ENCODE measurements around the gene ITGAL.
"Not testable (repeated sequence)": the region's sequence is repeated elsewhere in the genome, so short reads cannot be mapped to it uniquely, and the experiment has no call there.

ITGAL gene

GRCh38 chr16:30493941-30494488, 21.5 kb downstream of the ITGAL start:
- DNase-seq: no peak

GRCh38 chr16:30494709-30495108, 22.2 kb downstream of the ITGAL start:
- DNase-seq: no peak

GRCh38 chr16:30499284-30499683, 26.7 kb downstream of the ITGAL start:
- DNase-seq: no peak

- no peak for DNase-seq
Measured at GRCh38 chr16:30503403-30504296, 31.1 kb downstream of the ITGAL start.

- no peak for DNase-seq
Measured at GRCh38 chr16:30509081-30509765, 36.7 kb downstream of the ITGAL start.

- no peak for DNase-seq
Measured at GRCh38 chr16:30510376-30510938, 37.9 kb downstream of the ITGAL start.

- no peak for DNase-seq
Measured at GRCh38 chr16:30511509-30511908, 39.0 kb downstream of the ITGAL start.

- DNase-seq: no peak
Measured at GRCh38 chr16:30515275-30515674, 42.7 kb downstream of the ITGAL start.

- DNase-seq: no peak
Measured at GRCh38 chr16:30518552-30518951, 46.0 kb downstream of the ITGAL start.

- DNase-seq: no peak
Measured at GRCh38 chr16:30519120-30520049, 46.8 kb downstream of the ITGAL start.

GRCh38 chr16:30521476-30521872, 48.9 kb downstream of the ITGAL start:
- DNase-seq: no peak

- no peak for DNase-seq
Measured at GRCh38 chr16:30521873-30522641, 49.5 kb downstream of the ITGAL start.

- not testable (repeated sequence) for DNase-seq
Measured at GRCh38 chr16:30522702-30523463, 50.3 kb downstream of the ITGAL start.

- no peak for DNase-seq
Measured at GRCh38 chr16:30523768-30524574, 51.4 kb downstream of the ITGAL start.

GRCh38 chr16:30524575-30525568, 52.3 kb downstream of the ITGAL start:
- DNase-seq: no peak

- DNase-seq: no peak
Measured at GRCh38 chr16:30525844-30526136, 53.2 kb downstream of the ITGAL start.

- no peak for DNase-seq
Measured at GRCh38 chr16:30526137-30526822, 53.7 kb downstream of the ITGAL start, which contains the start of gene ZNF768. Gene ZNF768 (minus strand): TSS chr16:30526566. CDS start chr16:30526413, 153 bp downstream.
